Astrocyte (in vitro differentiated cells and primary cell): ENCODE data around the gene DEGS2.

Experiments used
- CTCF ChIP-seq: IDR thresholded peaks from 2 replicates; pipeline ENCODE4 v1.5.1; 2011; ENCODE audit warnings: low read depth, mild to moderate bottlenecking, inconsistent platforms, low read length, moderate library complexity; ENCODE audit not compliant: insufficient read depth
- EZH2 ChIP-seq: IDR thresholded peaks from 2 replicates; pipeline ENCODE4 v1.6.1; 2012; ENCODE audit warnings: mild to moderate bottlenecking, low read length, inconsistent platforms; ENCODE audit not compliant: insufficient read depth

GRCh38 chr14:100147181-100147631, 12.2 kb downstream of the DEGS2 start:
- TF ChIP-seq CTCF, result no peak
- TF ChIP-seq EZH2, result no peak
